ENCODE measurements around the gene PDE6H. TPM values are rescaled to one million over a fixed set of nuclear protein-coding genes. Genes with fewer than 3 reads are reported as not detected.

Gene PDE6H
- total and polyA plus RNA-seq, 2 donors (not counting 3 experiments of a cell fraction or from before 2014, with no cell fraction given): not detected

DNA sequence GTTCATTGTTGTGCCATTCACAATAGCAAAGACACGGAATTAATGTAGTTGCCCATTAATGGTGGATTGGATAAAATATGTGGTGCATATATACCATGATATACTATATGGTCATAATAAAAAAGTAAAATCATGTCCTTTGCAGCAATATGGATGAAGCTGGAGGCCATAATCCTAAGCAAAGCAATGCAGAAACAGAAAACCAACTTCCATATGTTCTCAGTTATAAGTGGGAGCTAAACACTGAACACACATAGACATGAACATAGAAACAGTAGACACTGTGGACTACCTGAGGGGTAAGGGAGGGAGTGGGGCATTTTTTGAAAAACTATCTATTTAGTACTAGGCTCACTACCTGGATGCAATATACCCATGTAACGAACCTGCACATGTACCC, 31.5 kb upstream of the PDE6H start:
- Histone ChIP-seq H3K27me3 (ENCODE audit: control insufficient read depth in 2 of 2, insufficient read depth in 2 of 2, low read length in 2 of 2) (no peaks in the 10 kb centered on the region), H3K27ac (ENCODE audit: insufficient read depth, low read depth, low read length) (no peak overlapping the region), H2AFZ (ENCODE audit: low read depth, low read length) (no peak overlapping the region), H3K9me1 (replicated peaks; ENCODE audit: control insufficient read depth, extremely low read depth, insufficient read depth, low read length) (no peaks in the 10 kb centered on the region), H3K9me3 (replicated peaks; ENCODE audit: control insufficient read depth, insufficient read depth, low read length) (no peaks in the 10 kb centered on the region), H3K79me2 (ENCODE audit: control insufficient read depth, insufficient read depth, low read length) (peaks cover 8% of the 10 kb centered on the region), H4K20me1 (replicated peaks; ENCODE audit: control insufficient read depth, extremely low read depth, insufficient read depth, low read length) (no peaks in the 10 kb centered on the region), H3K36me3 (ENCODE audit: control insufficient read depth in 2 of 2, extremely low read depth in 1 of 2, insufficient read depth in 2 of 2, low read length in 2 of 2) (peaks cover 9 to 27% of the 10 kb centered on the region in 2 experiments), H3K4me3 (replicated peaks in 1 of 3; ENCODE audit: insufficient read depth in 1 of 3, low read depth in 1 of 3, low read length in 3 of 3) (no peak overlapping the region), H3K4me1 (ENCODE audit: control insufficient read depth, extremely low read depth, insufficient read depth, low read length) (peaks cover 8% of the 10 kb centered on the region), H3K9ac (replicated peaks; ENCODE audit: extremely low read depth, insufficient read depth, low read length) (no peak overlapping the region), H3K4me2 (ENCODE audit: insufficient read depth, low read length) (no peak overlapping the region)
- BruUV-seq (replicated peaks): no TSS peak
- CTCF ChIA-PET: no interaction called here
- POLR2A ChIA-PET: no interaction called here
- intact Hi-C loops (cut with micrococcal nuclease) (no loop called here), dilution Hi-C loops (cut with MboI; ENCODE audit: extremely low pct_ligation_motif_present, low sequenced_read_pairs) (no loop called here)
- TF ChIP-seq FOS (IDR thresholded peaks at IDR 0.05; ENCODE audit: borderline replicate concordance, insufficient read depth, low read length) (no peak), POLR2A (IDR thresholded peaks at IDR 0.05; ENCODE audit: low read depth, low read length) (no peak), MYC (IDR thresholded peaks at IDR 0.05; ENCODE audit: low read depth, low read length) (no peak), JUN (IDR thresholded peaks at IDR 0.05; ENCODE audit: borderline replicate concordance, insufficient read depth, insufficient read length, low read depth) (no peak), GATA2 (IDR thresholded peaks at IDR 0.05; ENCODE audit: insufficient read depth, insufficient read length, low read depth, low read length) (no peak), EZH2 (IDR thresholded peaks at IDR 0.05; ENCODE audit: borderline replicate concordance, low read depth, low read length, severe bottlenecking) (no peak), POLR2AphosphoS5 (IDR thresholded peaks at IDR 0.05; ENCODE audit: insufficient read depth, low read depth, low read length) (no peak)
- TF ChIP-seq, protein P1, sequence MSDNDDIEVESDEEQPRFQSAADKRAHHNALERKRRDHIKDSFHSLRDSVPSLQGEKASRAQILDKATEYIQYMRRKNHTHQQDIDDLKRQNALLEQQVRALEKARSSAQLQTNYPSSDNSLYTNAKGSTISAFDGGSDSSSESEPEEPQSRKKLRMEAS (IDR thresholded peaks at IDR 0.05; ENCODE audit: insufficient read depth, insufficient read length): no peak
- TF ChIP-seq, protein P2, sequence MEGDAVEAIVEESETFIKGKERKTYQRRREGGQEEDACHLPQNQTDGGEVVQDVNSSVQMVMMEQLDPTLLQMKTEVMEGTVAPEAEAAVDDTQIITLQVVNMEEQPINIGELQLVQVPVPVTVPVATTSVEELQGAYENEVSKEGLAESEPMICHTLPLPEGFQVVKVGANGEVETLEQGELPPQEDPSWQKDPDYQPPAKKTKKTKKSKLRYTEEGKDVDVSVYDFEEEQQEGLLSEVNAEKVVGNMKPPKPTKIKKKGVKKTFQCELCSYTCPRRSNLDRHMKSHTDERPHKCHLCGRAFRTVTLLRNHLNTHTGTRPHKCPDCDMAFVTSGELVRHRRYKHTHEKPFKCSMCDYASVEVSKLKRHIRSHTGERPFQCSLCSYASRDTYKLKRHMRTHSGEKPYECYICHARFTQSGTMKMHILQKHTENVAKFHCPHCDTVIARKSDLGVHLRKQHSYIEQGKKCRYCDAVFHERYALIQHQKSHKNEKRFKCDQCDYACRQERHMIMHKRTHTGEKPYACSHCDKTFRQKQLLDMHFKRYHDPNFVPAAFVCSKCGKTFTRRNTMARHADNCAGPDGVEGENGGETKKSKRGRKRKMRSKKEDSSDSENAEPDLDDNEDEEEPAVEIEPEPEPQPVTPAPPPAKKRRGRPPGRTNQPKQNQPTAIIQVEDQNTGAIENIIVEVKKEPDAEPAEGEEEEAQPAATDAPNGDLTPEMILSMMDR (IDR thresholded peaks at IDR 0.05; ENCODE audit: extremely low read depth in 1 of 2, insufficient read depth in 1 of 2, low read depth in 1 of 2, low read length in 2 of 2): no peak
- DNase-seq (ENCODE audit: low read depth, low spot score) (no peak), FAIRE-seq (no peak)
